ENCODE measurements around the gene PAX5.

GRCh38 chr9:36820392-36820861 is 213.6 kb downstream of the PAX5 start:
- TF ChIP-seq, protein P1, sequence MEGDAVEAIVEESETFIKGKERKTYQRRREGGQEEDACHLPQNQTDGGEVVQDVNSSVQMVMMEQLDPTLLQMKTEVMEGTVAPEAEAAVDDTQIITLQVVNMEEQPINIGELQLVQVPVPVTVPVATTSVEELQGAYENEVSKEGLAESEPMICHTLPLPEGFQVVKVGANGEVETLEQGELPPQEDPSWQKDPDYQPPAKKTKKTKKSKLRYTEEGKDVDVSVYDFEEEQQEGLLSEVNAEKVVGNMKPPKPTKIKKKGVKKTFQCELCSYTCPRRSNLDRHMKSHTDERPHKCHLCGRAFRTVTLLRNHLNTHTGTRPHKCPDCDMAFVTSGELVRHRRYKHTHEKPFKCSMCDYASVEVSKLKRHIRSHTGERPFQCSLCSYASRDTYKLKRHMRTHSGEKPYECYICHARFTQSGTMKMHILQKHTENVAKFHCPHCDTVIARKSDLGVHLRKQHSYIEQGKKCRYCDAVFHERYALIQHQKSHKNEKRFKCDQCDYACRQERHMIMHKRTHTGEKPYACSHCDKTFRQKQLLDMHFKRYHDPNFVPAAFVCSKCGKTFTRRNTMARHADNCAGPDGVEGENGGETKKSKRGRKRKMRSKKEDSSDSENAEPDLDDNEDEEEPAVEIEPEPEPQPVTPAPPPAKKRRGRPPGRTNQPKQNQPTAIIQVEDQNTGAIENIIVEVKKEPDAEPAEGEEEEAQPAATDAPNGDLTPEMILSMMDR (IDR thresholded peaks at IDR 0.05; ENCODE audit: low read length), result no peak
- TF ChIP-seq EZH2phosphoT487 (IDR thresholded peaks at IDR 0.05; ENCODE audit: low read length) (no peak), EZH2 (optimal IDR thresholded peaks at IDR 0.05; ENCODE audit: low read depth, low read length) (no peak)
